ENCODE data around the gene HTRA3.

- TF ChIP-seq, protein P1, sequence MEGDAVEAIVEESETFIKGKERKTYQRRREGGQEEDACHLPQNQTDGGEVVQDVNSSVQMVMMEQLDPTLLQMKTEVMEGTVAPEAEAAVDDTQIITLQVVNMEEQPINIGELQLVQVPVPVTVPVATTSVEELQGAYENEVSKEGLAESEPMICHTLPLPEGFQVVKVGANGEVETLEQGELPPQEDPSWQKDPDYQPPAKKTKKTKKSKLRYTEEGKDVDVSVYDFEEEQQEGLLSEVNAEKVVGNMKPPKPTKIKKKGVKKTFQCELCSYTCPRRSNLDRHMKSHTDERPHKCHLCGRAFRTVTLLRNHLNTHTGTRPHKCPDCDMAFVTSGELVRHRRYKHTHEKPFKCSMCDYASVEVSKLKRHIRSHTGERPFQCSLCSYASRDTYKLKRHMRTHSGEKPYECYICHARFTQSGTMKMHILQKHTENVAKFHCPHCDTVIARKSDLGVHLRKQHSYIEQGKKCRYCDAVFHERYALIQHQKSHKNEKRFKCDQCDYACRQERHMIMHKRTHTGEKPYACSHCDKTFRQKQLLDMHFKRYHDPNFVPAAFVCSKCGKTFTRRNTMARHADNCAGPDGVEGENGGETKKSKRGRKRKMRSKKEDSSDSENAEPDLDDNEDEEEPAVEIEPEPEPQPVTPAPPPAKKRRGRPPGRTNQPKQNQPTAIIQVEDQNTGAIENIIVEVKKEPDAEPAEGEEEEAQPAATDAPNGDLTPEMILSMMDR (IDR thresholded peaks at IDR 0.05): no peak
- TF ChIP-seq POLR2A (IDR thresholded peaks at IDR 0.05): no peak
These were observed 24.5 kb downstream of the HTRA3 start for GRCh38 chr4:8294036-8294435.

Data from uterus (tissue), 2 donors.